ENCODE data around the gene TMOD1.

- no peak for TF ChIP-seq CTCF (IDR thresholded peaks at IDR 0.05)
- TF ChIP-seq POLR2AphosphoS5 (IDR thresholded peaks at IDR 0.05; ENCODE audit: insufficient read depth in 1 of 2, low read depth in 1 of 2): no peak
- TF ChIP-seq POLR2A (IDR thresholded peaks at IDR 0.05): no peak
Observed at GRCh38 chr9:97510797-97511654, 9.6 kb downstream of the TMOD1 start.

Data from vagina (tissue), 2 donors.